ENCODE results near the gene SLC39A5.

GRCh38 chr12:56236985-56237384 is 7.1 kb downstream of the SLC39A5 start:
- TF ChIP-seq, protein P1, sequence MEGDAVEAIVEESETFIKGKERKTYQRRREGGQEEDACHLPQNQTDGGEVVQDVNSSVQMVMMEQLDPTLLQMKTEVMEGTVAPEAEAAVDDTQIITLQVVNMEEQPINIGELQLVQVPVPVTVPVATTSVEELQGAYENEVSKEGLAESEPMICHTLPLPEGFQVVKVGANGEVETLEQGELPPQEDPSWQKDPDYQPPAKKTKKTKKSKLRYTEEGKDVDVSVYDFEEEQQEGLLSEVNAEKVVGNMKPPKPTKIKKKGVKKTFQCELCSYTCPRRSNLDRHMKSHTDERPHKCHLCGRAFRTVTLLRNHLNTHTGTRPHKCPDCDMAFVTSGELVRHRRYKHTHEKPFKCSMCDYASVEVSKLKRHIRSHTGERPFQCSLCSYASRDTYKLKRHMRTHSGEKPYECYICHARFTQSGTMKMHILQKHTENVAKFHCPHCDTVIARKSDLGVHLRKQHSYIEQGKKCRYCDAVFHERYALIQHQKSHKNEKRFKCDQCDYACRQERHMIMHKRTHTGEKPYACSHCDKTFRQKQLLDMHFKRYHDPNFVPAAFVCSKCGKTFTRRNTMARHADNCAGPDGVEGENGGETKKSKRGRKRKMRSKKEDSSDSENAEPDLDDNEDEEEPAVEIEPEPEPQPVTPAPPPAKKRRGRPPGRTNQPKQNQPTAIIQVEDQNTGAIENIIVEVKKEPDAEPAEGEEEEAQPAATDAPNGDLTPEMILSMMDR (conservative IDR thresholded peaks at IDR 0.05 in 1 of 2, IDR thresholded peaks at IDR 0.05 in 1 of 2; ENCODE audit: extremely low read depth in 1 of 2, insufficient read depth in 1 of 2, low read depth in 1 of 2, low read length in 2 of 2): no peak
- no peak for TF ChIP-seq EZH2 (IDR thresholded peaks at IDR 0.05; ENCODE audit: borderline replicate concordance, low read length)
